ENCODE results near the gene TOMM20L. TPM values are rescaled to one million over a fixed set of nuclear protein-coding genes. Genes with fewer than 3 reads are reported as not detected.

The TOMM20L gene
- total and polyA plus RNA-seq, 9 of the 15 experiments (the other 6 are each of a cell fraction or from before 2014, with no cell fraction given), result not detected

GRCh38 chr14:58427281-58428117 is 31.8 kb downstream of the TOMM20L start, which contains the start of the genes KIAA0586 and TIMM9 (continued):
- TF ChIP-seq, protein P1, sequence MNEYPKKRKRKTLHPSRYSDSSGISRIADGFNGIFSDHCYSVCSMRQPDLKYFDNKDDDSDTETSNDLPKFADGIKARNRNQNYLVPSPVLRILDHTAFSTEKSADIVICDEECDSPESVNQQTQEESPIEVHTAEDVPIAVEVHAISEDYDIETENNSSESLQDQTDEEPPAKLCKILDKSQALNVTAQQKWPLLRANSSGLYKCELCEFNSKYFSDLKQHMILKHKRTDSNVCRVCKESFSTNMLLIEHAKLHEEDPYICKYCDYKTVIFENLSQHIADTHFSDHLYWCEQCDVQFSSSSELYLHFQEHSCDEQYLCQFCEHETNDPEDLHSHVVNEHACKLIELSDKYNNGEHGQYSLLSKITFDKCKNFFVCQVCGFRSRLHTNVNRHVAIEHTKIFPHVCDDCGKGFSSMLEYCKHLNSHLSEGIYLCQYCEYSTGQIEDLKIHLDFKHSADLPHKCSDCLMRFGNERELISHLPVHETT (CRISPR knock-in tag; conservative IDR thresholded peaks at IDR 0.05 in 1 of 2, IDR thresholded peaks at IDR 0.05 in 1 of 2), result peak in 1 of 2 experiments; percentile 18; a peak in 1 of 4 replicates
- TF ChIP-seq MGA (IDR thresholded peaks at IDR 0.05), result peak; percentile 9; the same call in 1 of the 2 replicates
- no peak for TF ChIP-seq NR1H2 (CRISPR knock-in tag; IDR thresholded peaks at IDR 0.05)
- TF ChIP-seq TAF1 (IDR thresholded peaks at IDR 0.05; ENCODE audit: control insufficient read depth, extremely low read depth, insufficient read depth, low read length, severe bottlenecking), result peak; percentile 88
- TF ChIP-seq BCOR (IDR thresholded peaks at IDR 0.05), result peak; percentile 99
- peak; percentile 83 for TF ChIP-seq TBP (optimal IDR thresholded peaks at IDR 0.05; ENCODE audit: low read depth, low read length)
